PC-3 (cell line): ENCODE results near the gene UNC119B. TPM values are rescaled to one million over a fixed set of nuclear protein-coding genes. Genes with fewer than 3 reads are reported as not detected.

Experiments used
- ATAC-seq: fragments of 200-7000 bp; cut with Tn5 transposase; 2 replicates; pipeline ENCODE4 v1.9.1; 2020; ENCODE audit warnings: mild to moderate bottlenecking, moderate library complexity
- BruUV-seq: library from RNA; stranded (reverse); fragments of 400-500 nt; replicated peaks from 2 replicates; lab custom pipeline; 2021; lab: Mats Ljungman, UMichigan
- CTCF ChIA-PET: fragments of 300-600 bp; sonication (Branson Sonifier 250); formaldehyde crosslinking; loops from one replicate; lab custom pipeline; 2022; ENCODE audit warnings: antibody characterized with exemption; lab: Charles Lee
- POLR2A ChIA-PET: fragments of 300-600 bp; sonication (Branson Sonifier 250); formaldehyde crosslinking; loops from one replicate; lab custom pipeline; 2022; ENCODE audit warnings: antibody characterized with exemption; ENCODE audit not compliant: unreplicated experiment; lab: Charles Lee
- DNase-seq: peaks from one replicate; pipeline ENCODE4 v3.0.0-alpha.2; 2015
- H2AFZ ChIP-seq: fragments of 300-600 bp; sonication (generic); 2 replicates; pipeline ENCODE4 v1.6.0; 2016; ENCODE audit warnings: antibody characterized with exemption, low read length
- H3F3A ChIP-seq: fragments of 300-600 bp; sonication (generic); one replicate; pipeline ENCODE4 v1.6.0; 2017; ENCODE audit warnings: antibody characterized with exemption, low read length, control low read depth, mild to moderate bottlenecking; ENCODE audit not compliant: unreplicated experiment
- H3K27ac ChIP-seq: fragments of 300-600 bp; sonication (generic); 2 replicates; pipeline ENCODE4 v1.5.1; 2016; ENCODE audit warnings: mild to moderate bottlenecking, low read length
- H3K27me3 ChIP-seq: fragments of 300-600 bp; sonication (generic); 2 replicates; pipeline ENCODE4 v1.6.1; 2016; ENCODE audit warnings: low read length, mixed read lengths
- H3K36me3 ChIP-seq: fragments of 300-600 bp; sonication (generic); 2 replicates; pipeline ENCODE4 v1.6.1; 2016; ENCODE audit warnings: low read depth, mixed run types, low read length, mixed read lengths
- H3K4me1 ChIP-seq: fragments of 300-600 bp; sonication (generic); 2 replicates; pipeline ENCODE4 v1.5.1; 2016; ENCODE audit warnings: low read length; ENCODE audit not compliant: insufficient read depth
- H3K4me2 ChIP-seq: fragments of 300-600 bp; sonication (generic); 2 replicates; pipeline ENCODE4 v1.6.0; 2016; ENCODE audit warnings: low read length
- H3K4me3 ChIP-seq: fragments of 300-600 bp; sonication (generic); 2 replicates; pipeline ENCODE4 v1.5.1; 2016; ENCODE audit warnings: mild to moderate bottlenecking, low read length, mixed read lengths
- H3K79me2 ChIP-seq: fragments of 300-600 bp; sonication (generic); 2 replicates; pipeline ENCODE4 v1.6.1; 2017; ENCODE audit warnings: low read length, mixed read lengths
- H3K9ac ChIP-seq: fragments of 300-600 bp; sonication (generic); 2 replicates; pipeline ENCODE4 v1.6.0; 2016; ENCODE audit warnings: mild to moderate bottlenecking, low read length
- H3K9me2 ChIP-seq: fragments of 300-600 bp; sonication (generic); replicated peaks from 2 replicates; pipeline ENCODE4 v1.6.1; 2016; ENCODE audit warnings: mixed run types, low read length, mixed read lengths
- H3K9me3 ChIP-seq: fragments of 300-600 bp; sonication (generic); 2 replicates; pipeline ENCODE4 v1.6.1; 2016; ENCODE audit warnings: low read length, mixed read lengths
- H4K20me1 ChIP-seq: fragments of 300-600 bp; sonication (generic); 2 replicates; pipeline ENCODE4 v1.6.1; 2016; ENCODE audit warnings: low read length, mixed read lengths
- CTCF ChIP-seq: fragments of 300-600 bp; sonication (generic); conservative IDR thresholded peaks from 2 replicates; pipeline ENCODE4 v1.5.1; 2017; ENCODE audit warnings: antibody characterized with exemption, low read depth, mild to moderate bottlenecking, low read length
- EZH2 ChIP-seq: fragments of 300-600 bp; sonication (generic); IDR thresholded peaks from one replicate; pipeline ENCODE4 v1.6.1; 2017; ENCODE audit warnings: antibody characterized with exemption, mild to moderate bottlenecking, low read length; ENCODE audit not compliant: unreplicated experiment
- EZH2phosphoT487 ChIP-seq: fragments of 300-600 bp; sonication (generic); IDR thresholded peaks from 2 replicates; pipeline ENCODE4 v1.6.1; 2018; ENCODE audit warnings: mild to moderate bottlenecking, antibody characterized with exemption, low read length, borderline replicate concordance
- intact Hi-C: fragments of 100-400 bp; cut with micrococcal nuclease; formaldehyde crosslinking; loops from 2 replicates; pipeline ENCODE4 v1.9.0; 2023
- total RNA-seq: library from RNA; depleted of rRNA; stranded (reverse); fragments of >200 nt; gene quantifications from 2 replicates; pipeline ENCODE4 v1.2.3, GENCODE V29; 2014

The UNC119B gene
- total RNA-seq, 1 experiment from 2014 or later = 15.9 TPM

GRCh38 chr12:120739821-120740613, 29.8 kb downstream of the UNC119B start:
- Histone ChIP-seq H2AFZ (no peak overlapping the region), H3K9me3 (no peaks in the 10 kb centered on the region), H3F3A (no peaks in the 10 kb centered on the region), H3K79me2 (no peaks in the 10 kb centered on the region), H3K9ac (no peak overlapping the region), H3K27me3 (no peaks in the 10 kb centered on the region), H3K4me1 (no peaks in the 10 kb centered on the region), H3K36me3 (no peaks in the 10 kb centered on the region), H3K4me3 (no peak overlapping the region), H3K9me2 (no peaks in the 10 kb centered on the region), H4K20me1 (no peaks in the 10 kb centered on the region), H3K27ac (no peak overlapping the region), H3K4me2 (no peak overlapping the region)
- DNase-seq (no peak), ATAC-seq (no peak)
- TF ChIP-seq EZH2phosphoT487 = no peak
- no peak for TF ChIP-seq CTCF
- TF ChIP-seq EZH2 = no peak
- CTCF ChIA-PET = no interaction called here
- POLR2A ChIA-PET = interaction anchor here (0.6 kb wide), 1 partner anchor 73 kb away, joined by 21 read pairs; no protein-coding TSS in a partner anchor
- BruUV-seq = no TSS peak
- intact Hi-C loops = no loop called here

GRCh38 chr12:120740871-120741270, 30.6 kb downstream of the UNC119B start:
- no peak for TF ChIP-seq CTCF
- TF ChIP-seq EZH2 = no peak
- TF ChIP-seq EZH2phosphoT487 = no peak
- POLR2A ChIA-PET = interaction anchor here (0.6 kb wide), 1 partner anchor 74 kb away, joined by 21 read pairs; no protein-coding TSS in a partner anchor
- H3K4me1 ChIP-seq = no peaks in the 10 kb centered on the region
- H3K4me2 ChIP-seq = no peak overlapping the region
- H3K9me2 ChIP-seq = no peaks in the 10 kb centered on the region
- intact Hi-C loops = no loop called here
- DNase-seq (no peak), ATAC-seq (no peak)
- no peaks in the 10 kb centered on the region for H3K79me2 ChIP-seq
- H3K27me3 ChIP-seq = no peaks in the 10 kb centered on the region
- H4K20me1 ChIP-seq = no peaks in the 10 kb centered on the region
- H3K36me3 ChIP-seq = no peaks in the 10 kb centered on the region
- H3K9ac ChIP-seq = no peak overlapping the region
- no peak overlapping the region for H3K27ac ChIP-seq
- H3F3A ChIP-seq = no peaks in the 10 kb centered on the region
- CTCF ChIA-PET = no interaction called here
- H3K4me3 ChIP-seq = no peak overlapping the region
- no TSS peak for BruUV-seq
- H2AFZ ChIP-seq = no peak overlapping the region
- no peaks in the 10 kb centered on the region for H3K9me3 ChIP-seq
